ENCODE results near the gene SHLD2.
"Not testable (repeated sequence)": the region's sequence is repeated elsewhere in the genome, so short reads cannot be mapped to it uniquely, and the experiment has no call there.

SHLD2 gene

DNA sequence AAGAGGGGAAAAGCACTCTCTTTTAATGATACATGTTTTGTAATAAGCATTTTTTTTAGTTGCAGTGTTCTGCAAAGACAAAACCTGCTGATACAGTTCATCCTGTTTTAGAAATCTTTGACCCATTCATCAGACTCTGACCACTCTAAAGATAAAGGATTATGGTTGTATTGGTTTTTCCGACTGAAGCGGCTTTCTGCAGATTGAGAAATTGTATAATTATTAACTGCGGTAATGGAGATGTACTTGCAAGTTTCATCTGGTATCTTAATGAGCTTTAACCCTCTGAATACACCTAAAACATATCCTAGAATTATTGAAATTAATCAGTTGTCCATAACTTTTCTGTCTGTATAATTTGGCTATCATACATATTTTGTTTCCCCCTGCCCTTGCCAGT is 50.6 kb downstream of the SHLD2 start:
- DNase-seq (ENCODE audit: low spot score): not testable (repeated sequence)

GRCh38 chr10:87149020-87149609 is 54.1 kb downstream of the SHLD2 start:
- DNase-seq (ENCODE audit: low spot score): not testable (repeated sequence)

- DNase-seq (ENCODE audit: low spot score): not testable (repeated sequence)
Measured at GRCh38 chr10:87151516-87151915, 56.5 kb downstream of the SHLD2 start.

- not testable (repeated sequence) for DNase-seq (ENCODE audit: low spot score)
Measured at GRCh38 chr10:87156841-87157240, 61.8 kb downstream of the SHLD2 start.

- not testable (repeated sequence) for DNase-seq (ENCODE audit: low spot score)
Measured at GRCh38 chr10:87157821-87158220, 62.8 kb downstream of the SHLD2 start.

DNA sequence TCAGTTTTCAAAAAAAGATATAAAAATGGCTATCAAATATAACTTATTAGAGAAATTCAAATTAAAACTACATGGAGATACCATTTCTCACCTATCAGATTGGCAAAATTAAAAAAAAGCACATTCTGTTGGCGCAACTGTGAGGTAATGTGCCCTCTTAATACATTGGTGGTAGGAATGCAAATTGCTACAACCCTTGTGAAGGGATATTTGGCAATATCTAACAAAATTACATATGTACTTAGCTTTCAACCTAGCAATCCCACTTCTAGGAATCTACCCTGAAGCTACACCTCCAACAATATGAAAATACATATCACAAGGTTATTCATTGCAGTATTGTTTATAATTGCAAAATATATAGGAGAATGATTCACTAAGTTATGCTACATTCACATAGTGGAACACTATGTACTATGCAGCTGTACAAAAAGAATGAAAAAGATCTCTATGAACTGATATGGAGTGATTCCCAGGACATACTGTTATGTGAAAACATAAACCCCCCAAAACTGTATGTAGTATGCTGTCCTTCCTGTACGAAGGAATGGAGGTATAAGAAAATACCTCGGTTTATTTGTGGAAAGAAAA is 67.8 kb downstream of the SHLD2 start:
- not testable (repeated sequence) for DNase-seq (ENCODE audit: low spot score)

- not testable (repeated sequence) for DNase-seq (ENCODE audit: low spot score)
Measured at GRCh38 chr10:87163414-87163813, 68.4 kb downstream of the SHLD2 start.

- DNase-seq (ENCODE audit: low spot score): not testable (repeated sequence)
Measured at GRCh38 chr10:87169857-87170256, 74.9 kb downstream of the SHLD2 start.

DNA sequence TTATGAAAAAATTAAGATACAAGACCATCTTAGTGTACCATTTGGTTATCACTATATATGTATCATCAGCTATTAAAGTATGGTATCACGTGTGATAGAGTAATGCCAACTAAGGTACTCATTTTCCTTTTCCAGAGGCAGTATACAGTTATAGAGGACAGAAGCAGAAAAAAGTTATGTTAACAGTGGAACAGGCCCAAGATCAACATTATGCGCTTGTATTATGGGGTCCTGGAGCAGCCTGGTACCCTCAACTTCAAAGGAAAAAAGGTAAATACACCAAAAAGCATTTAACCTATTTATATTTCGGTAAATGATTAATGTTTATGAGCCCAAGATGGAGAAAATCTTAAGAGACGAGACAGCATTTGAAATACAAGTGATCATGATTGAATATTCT is 75.7 kb downstream of the SHLD2 start:
- not testable (repeated sequence) for DNase-seq (ENCODE audit: low spot score)

DNA sequence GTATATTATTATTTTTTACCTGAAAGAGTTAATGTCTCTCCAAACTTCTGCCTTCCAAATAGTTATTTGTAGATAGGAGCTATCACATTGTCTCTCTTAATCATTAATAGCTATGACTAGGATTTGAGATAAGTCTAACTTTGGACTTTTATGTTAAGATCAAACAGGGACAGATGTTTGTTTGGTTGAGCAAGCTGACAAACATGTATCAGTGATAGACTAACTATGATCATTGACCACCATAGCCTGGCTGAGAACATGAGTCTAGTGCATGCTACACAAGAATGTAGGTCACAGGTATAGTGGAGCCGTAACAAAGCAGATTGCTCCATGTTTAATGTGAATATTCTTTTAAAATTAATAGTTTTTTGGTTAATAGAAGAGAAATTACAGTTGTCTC is 76.7 kb downstream of the SHLD2 start:
- DNase-seq (ENCODE audit: low spot score): not testable (repeated sequence)

DNA sequence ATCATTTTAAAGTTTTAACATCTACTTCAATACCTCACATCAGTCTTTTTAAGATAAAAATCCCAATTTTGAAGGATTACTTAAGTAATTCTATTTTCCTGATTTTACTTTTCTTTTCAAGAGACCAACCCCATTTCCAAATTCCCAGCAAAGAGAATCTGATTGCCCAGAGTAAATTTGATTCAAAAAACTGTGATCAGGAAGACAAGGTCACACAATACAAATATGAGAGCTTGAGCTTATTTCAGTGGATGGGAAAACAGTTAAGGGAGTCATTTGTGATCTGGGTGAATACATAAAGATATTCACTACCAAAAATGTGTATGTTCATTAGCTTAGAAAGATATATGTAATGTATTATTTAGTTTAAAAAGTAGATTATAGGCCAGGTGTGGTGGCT is 77.2 kb downstream of the SHLD2 start:
- not testable (repeated sequence) for DNase-seq (ENCODE audit: low spot score)

- DNase-seq (ENCODE audit: low spot score): not testable (repeated sequence)
Measured at GRCh38 chr10:87177587-87177986, 82.6 kb downstream of the SHLD2 start.

DNA sequence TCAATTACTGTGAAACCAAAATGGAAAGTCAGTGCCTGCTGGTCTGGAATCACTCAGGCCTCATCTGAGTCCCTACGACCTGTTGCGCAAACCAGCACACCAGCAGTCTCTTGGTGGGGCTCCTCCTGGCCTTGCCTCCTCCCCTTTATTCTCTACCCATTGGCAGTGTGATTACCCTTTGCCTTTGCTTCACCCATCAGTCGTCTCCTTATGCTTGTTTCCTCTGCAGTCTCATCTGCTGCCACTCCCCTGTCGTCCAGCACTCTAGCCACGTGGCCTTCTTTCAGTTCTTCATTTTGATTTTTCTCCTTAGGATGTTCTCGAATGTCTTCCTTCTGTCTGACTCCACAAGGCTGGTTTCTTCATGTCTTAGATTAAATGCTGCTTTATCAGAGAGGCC is 89.4 kb downstream of the SHLD2 start:
- peak; percentile 13 for DNase-seq (ENCODE audit: low spot score)

- DNase-seq (ENCODE audit: low spot score): not testable (repeated sequence)
Measured at GRCh38 chr10:87186016-87186415, 91.0 kb downstream of the SHLD2 start.

GRCh38 chr10:87187573-87187972 is 92.6 kb downstream of the SHLD2 start:
- DNase-seq (ENCODE audit: low spot score): not testable (repeated sequence)

GRCh38 chr10:87191841-87192240 is 96.8 kb downstream of the SHLD2 start:
- not testable (repeated sequence) for DNase-seq (ENCODE audit: low spot score)

- DNase-seq (ENCODE audit: low spot score): peak; percentile 7
Measured at GRCh38 chr10:87200924-87201323, 105.9 kb downstream of the SHLD2 start.

DNA sequence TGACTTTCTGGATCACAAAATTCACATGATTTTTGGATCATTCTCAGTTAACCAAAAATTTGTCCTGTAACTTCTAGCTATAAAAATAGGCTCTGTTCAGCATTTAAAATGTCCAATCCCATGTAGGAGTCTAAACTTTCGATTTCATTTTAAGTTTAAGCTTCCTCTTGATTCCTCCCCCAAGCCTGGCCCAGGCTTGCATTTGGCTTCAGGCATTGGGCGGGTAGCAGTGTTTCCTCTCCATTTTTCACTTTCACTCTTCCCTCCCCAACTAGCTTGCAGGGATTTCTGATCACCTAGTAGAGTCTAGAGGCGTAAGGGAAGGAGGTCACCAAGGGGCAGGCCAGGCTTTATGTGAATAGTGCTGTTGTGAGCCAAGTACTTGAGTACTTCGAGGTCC is 109.8 kb downstream of the SHLD2 start:
- DNase-seq (ENCODE audit: low spot score): not testable (repeated sequence)

GRCh38 chr10:87206922-87207321 is 111.9 kb downstream of the SHLD2 start:
- not testable (repeated sequence) for DNase-seq (ENCODE audit: low spot score)

DNA sequence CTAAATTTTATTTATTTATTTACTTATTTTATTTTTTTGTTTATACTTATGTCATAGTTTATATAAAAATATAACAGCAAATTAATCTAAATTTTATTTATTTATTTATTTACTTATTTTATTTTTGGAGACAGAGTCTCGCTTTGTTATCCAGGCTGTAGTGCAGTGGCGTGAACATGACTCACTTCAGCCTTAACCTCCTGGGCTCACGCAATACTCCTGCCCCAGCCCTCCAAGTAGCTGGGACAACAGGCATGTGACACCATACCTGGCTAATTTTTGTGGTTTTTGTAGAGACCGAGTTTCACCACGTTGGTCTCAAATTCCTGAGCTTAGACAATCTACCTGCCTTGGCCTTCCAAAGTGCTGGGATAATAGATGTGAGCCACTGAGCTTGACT is 115.3 kb downstream of the SHLD2 start:
- not testable (repeated sequence) for DNase-seq (ENCODE audit: low spot score)

DNA sequence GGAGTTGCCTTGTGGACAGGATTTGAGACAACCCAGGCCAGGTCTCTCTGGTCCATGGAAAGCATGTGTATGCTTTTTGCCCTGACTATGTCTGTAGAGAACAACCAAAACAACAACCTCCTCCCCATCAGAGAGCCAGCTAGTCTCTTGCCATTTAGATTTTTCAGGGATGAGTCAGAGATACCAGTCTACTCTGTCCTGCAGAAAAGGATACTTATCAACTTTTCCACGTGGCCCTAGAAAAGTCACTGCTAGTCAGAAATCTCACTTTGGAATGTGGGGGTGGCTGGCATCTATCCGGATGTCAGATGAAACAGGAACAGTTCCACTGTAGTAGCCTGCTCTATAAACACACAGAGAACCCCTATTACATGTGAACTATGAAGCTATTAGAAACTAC is 116.8 kb downstream of the SHLD2 start:
- DNase-seq (ENCODE audit: low spot score): not testable (repeated sequence)

DNA sequence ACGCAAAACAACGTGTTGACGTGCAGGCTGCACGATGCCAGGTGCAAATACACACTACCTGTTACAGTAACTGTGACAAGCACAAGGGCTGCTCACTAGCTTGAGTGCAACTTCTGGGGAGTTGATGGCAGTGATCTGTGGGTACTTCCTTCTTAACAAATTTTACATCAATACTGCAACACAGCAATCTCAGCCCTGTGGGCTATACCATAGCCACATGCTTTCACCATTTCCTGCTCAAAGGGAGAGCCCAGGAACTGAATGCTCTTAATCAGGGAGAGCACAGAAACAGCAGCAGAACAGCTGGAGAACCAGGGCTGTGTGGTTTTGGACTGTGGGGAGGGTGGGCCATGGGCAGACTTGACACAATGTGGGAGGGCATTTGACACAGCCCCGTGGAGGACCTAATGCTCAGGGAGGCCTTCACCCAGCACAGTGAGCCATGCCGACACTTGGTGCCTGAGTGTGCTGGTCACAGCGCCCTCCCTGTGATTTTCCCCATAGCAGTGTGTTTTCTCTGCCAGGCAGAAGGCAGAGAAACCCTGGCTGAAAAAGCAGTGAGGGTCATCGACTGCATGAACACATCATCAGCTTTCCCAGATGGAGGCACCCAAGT is 118.3 kb downstream of the SHLD2 start:
- not testable (repeated sequence) for DNase-seq (ENCODE audit: low spot score)

GRCh38 chr10:87213806-87214205 is 118.8 kb downstream of the SHLD2 start:
- DNase-seq (ENCODE audit: low spot score): not testable (repeated sequence)
